Loucy (cell line): Measurements from ENCODE around the gene VWDE.
"Not testable (repeated sequence)": the region's sequence is repeated elsewhere in the genome, so short reads cannot be mapped to it uniquely, and the experiment has no call there.

Experiments used
- H2AFZ ChIP-seq: fragments of 200-600 bp; sonication (generic); 2 replicates; pipeline ENCODE4 v1.6.0; 2016; ENCODE audit warnings: antibody characterized with exemption, mild to moderate bottlenecking, low read length, moderate library complexity
- H3F3A ChIP-seq: fragments of 200-600 bp; 2 replicates; pipeline ENCODE4 v1.6.0; 2016; ENCODE audit warnings: antibody characterized with exemption, low read depth, mild to moderate bottlenecking
- H3K27me3 ChIP-seq: fragments of 200-600 bp; sonication (generic); 2 replicates; pipeline ENCODE4 v1.6.1; 2014; ENCODE audit warnings: low read length, mild to moderate bottlenecking; ENCODE audit not compliant: insufficient read depth, poor library complexity, severe bottlenecking
- H3K36me3 ChIP-seq: fragments of 200-600 bp; sonication (generic); 2 replicates; pipeline ENCODE4 v1.6.1; 2016; ENCODE audit warnings: low read length; ENCODE audit not compliant: insufficient read depth
- H3K4me1 ChIP-seq: fragments of 200-600 bp; sonication (generic); 2 replicates; pipeline ENCODE4 v1.5.1; 2014; ENCODE audit warnings: low read length, mild to moderate bottlenecking; ENCODE audit not compliant: insufficient read depth, poor library complexity, severe bottlenecking
- H3K4me2 ChIP-seq: fragments of 200-600 bp; sonication (generic); 2 replicates; pipeline ENCODE4 v1.6.0; 2014; ENCODE audit warnings: antibody characterized with exemption, low read length, low read depth, mild to moderate bottlenecking; ENCODE audit not compliant: poor library complexity, severe bottlenecking
- H3K4me3 ChIP-seq: fragments of 200-600 bp; sonication (generic); 2 replicates; pipeline ENCODE4 v1.5.1; 2014; ENCODE audit warnings: low read length, mild to moderate bottlenecking, mixed read lengths; ENCODE audit not compliant: poor library complexity, severe bottlenecking
- H3K79me2 ChIP-seq: fragments of 200-600 bp; sonication (generic); 2 replicates; pipeline ENCODE4 v1.6.1; 2014; ENCODE audit warnings: low read length; ENCODE audit not compliant: insufficient read depth
- H3K9ac ChIP-seq: fragments of 200-600 bp; sonication (generic); 2 replicates; pipeline ENCODE4 v1.6.0; 2014; ENCODE audit warnings: mild to moderate bottlenecking, low read depth, low read length, moderate library complexity; ENCODE audit not compliant: poor library complexity, severe bottlenecking
- H3K9me2 ChIP-seq: fragments of 200-600 bp; sonication (generic); replicated peaks from 2 replicates; pipeline ENCODE4 v1.6.1; 2016; ENCODE audit warnings: low read depth, low read length, mixed read lengths
- H3K9me3 ChIP-seq: fragments of 200-600 bp; sonication (generic); 2 replicates; pipeline ENCODE4 v1.6.1; 2014; ENCODE audit warnings: mild to moderate bottlenecking, antibody characterized with exemption, low read length, low read depth; ENCODE audit not compliant: insufficient read depth
- H4K20me1 ChIP-seq: fragments of 200-600 bp; sonication (generic); 2 replicates; pipeline ENCODE4 v1.6.0; 2014; ENCODE audit warnings: antibody characterized with exemption, low read length, mild to moderate bottlenecking; ENCODE audit not compliant: insufficient read depth, poor library complexity, severe bottlenecking
- CTCF ChIP-seq: fragments of 200-600 bp; sonication (generic); conservative IDR thresholded peaks from 2 replicates; pipeline ENCODE4 v1.5.1; 2014; ENCODE audit warnings: mild to moderate bottlenecking, antibody characterized with exemption, low read length
- EZH2phosphoT487 ChIP-seq: fragments of 200-600 bp; IDR thresholded peaks from 2 replicates; pipeline ENCODE4 v1.6.1; 2018; ENCODE audit warnings: antibody characterized with exemption, mild to moderate bottlenecking, moderate library complexity, borderline replicate concordance

The VWDE gene

DNA sequence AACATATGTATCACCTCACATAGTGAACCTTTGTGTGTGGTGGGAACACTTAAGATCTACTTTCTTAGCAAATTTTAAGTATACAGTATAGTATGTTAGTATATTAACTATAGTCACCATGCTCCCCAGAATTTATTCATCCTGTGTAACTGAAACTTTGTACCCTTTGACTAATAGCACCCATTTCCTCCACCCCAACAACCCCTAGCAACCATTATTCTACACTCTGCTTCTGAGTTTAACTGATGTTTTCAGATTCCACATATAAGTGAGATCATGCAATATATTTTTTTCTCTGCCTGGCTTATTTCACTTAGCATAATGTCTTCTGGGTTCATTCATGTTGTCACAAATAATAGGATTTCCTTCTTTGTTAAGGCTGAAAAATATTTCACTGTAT lies 6.9 kb upstream of the VWDE start:
- no peaks in the 10 kb centered on the region for H3K36me3 ChIP-seq
- H3K9ac ChIP-seq: no peak overlapping the region
- no peak overlapping the region for H2AFZ ChIP-seq
- H3K4me3 ChIP-seq: no peak overlapping the region
- H3K27me3 ChIP-seq: no peaks in the 10 kb centered on the region
- H3K9me3 ChIP-seq: no peaks in the 10 kb centered on the region
- no peaks in the 10 kb centered on the region for H3K79me2 ChIP-seq
- TF ChIP-seq CTCF: no peak
- no peak for TF ChIP-seq EZH2phosphoT487
- H3K9me2 ChIP-seq: no peaks in the 10 kb centered on the region
- no peaks in the 10 kb centered on the region for H4K20me1 ChIP-seq
- no peak overlapping the region for H3K4me2 ChIP-seq
- H3F3A ChIP-seq: no peaks in the 10 kb centered on the region
- no peaks in the 10 kb centered on the region for H3K4me1 ChIP-seq

- H3K27me3 ChIP-seq: no peaks in the 10 kb centered on the region
- H3K4me1 ChIP-seq: no peaks in the 10 kb centered on the region
- H2AFZ ChIP-seq: no peak overlapping the region; the same call in 1 of the 2 replicates
- H3K9ac ChIP-seq: no peak overlapping the region
- no peak for TF ChIP-seq CTCF
- no peak for TF ChIP-seq EZH2phosphoT487
- H3K79me2 ChIP-seq: no peaks in the 10 kb centered on the region
- H4K20me1 ChIP-seq: no peaks in the 10 kb centered on the region
- H3K9me3 ChIP-seq: no peaks in the 10 kb centered on the region
- H3K9me2 ChIP-seq: no peaks in the 10 kb centered on the region
- H3K4me3 ChIP-seq: no peak overlapping the region
- H3K4me2 ChIP-seq: no peak overlapping the region
- H3K36me3 ChIP-seq: no peaks in the 10 kb centered on the region
- H3F3A ChIP-seq: no peaks in the 10 kb centered on the region
Measured at GRCh38 chr7:12409097-12409711, 5.5 kb upstream of the VWDE start.

GRCh38 chr7:12407652-12408051 lies 4.0 kb upstream of the VWDE start:
- not testable (repeated sequence) for H3K79me2 ChIP-seq, H4K20me1 ChIP-seq, H3K9me3 ChIP-seq, H3K9ac ChIP-seq, H3K36me3 ChIP-seq, H2AFZ ChIP-seq, H3K4me2 ChIP-seq, H3K4me1 ChIP-seq, H3K27me3 ChIP-seq, H3K4me3 ChIP-seq, H3F3A ChIP-seq, H3K9me2 ChIP-seq

DNA sequence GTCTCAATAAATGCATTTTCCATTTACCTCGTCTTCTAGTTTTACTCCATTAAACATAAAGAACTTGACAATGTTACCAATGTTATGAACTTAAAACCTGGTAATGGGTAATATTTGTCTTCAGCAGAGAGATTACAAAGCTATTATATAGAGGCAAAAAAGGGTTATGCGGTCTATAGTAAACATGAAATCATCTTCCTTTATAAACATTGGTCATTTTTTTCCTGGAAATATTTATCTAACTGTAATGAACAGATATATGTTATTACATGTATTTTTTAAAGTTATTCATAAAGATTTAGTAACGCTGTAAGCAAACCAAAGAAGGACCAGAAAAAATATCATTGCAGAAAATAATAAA lies 1.3 kb downstream of the VWDE start:
- Histone ChIP-seq H3K9me3 (no peaks in the 10 kb centered on the region), H3K79me2 (no peaks in the 10 kb centered on the region), H3K9me2 (no peaks in the 10 kb centered on the region), H4K20me1 (no peaks in the 10 kb centered on the region), H2AFZ (no peak overlapping the region), H3K27me3 (no peaks in the 10 kb centered on the region), H3K9ac (no peak overlapping the region), H3K4me2 (no peak overlapping the region), H3F3A (no peaks in the 10 kb centered on the region), H3K4me3 (no peak overlapping the region), H3K4me1 (no peaks in the 10 kb centered on the region), H3K36me3 (no peaks in the 10 kb centered on the region)
- TF ChIP-seq EZH2phosphoT487 (no peak), CTCF (no peak)
